GM21825 (cell line): Measurements from ENCODE around the gene TACSTD2.
"Not testable (repeated sequence)": the region's sequence is repeated elsewhere in the genome, so short reads cannot be mapped to it uniquely, and the experiment has no call there.

Experiments used
- ATAC-seq: cut with Tn5 transposase; IDR thresholded peaks from one replicate; pipeline ENCODE4 v1.9.1; 2021; ENCODE audit warnings: mild to moderate bottlenecking, moderate library complexity; ENCODE audit not compliant: unreplicated experiment

TACSTD2 gene

GRCh38 chr1:58588396-58588795 is 11.3 kb upstream of the TACSTD2 start:
- no peak for ATAC-seq

- no peak for ATAC-seq
Observed at GRCh38 chr1:58587667-58588066, 10.6 kb upstream of the TACSTD2 start.

- ATAC-seq, result no peak
Observed at GRCh38 chr1:58586271-58586670, 9.2 kb upstream of the TACSTD2 start.

GRCh38 chr1:58585581-58586151 is 8.6 kb upstream of the TACSTD2 start:
- no peak for ATAC-seq

- ATAC-seq, result no peak
Observed at GRCh38 chr1:58585166-58585565, 8.1 kb upstream of the TACSTD2 start.

- ATAC-seq, result peak; percentile 65
Observed at GRCh38 chr1:58584082-58584895, 7.2 kb upstream of the TACSTD2 start.

- no peak for ATAC-seq
Observed at GRCh38 chr1:58583496-58583895, 6.4 kb upstream of the TACSTD2 start.

GRCh38 chr1:58582143-58582542 is 5.1 kb upstream of the TACSTD2 start:
- not testable (repeated sequence) for ATAC-seq

GRCh38 chr1:58581641-58582040 is 4.6 kb upstream of the TACSTD2 start:
- no peak for ATAC-seq

GRCh38 chr1:58580186-58580585 is 3.1 kb upstream of the TACSTD2 start:
- no peak for ATAC-seq

GRCh38 chr1:58577654-58578030 is 590 bp upstream of the TACSTD2 start:
- ATAC-seq, result no peak

GRCh38 chr1:58576325-58576726 is 726 bp downstream of the TACSTD2 start:
- ATAC-seq, result no peak

- no peak for ATAC-seq
Observed at GRCh38 chr1:58575551-58576324, 1.3 kb downstream of the TACSTD2 start.

- ATAC-seq, result no peak
Observed at GRCh38 chr1:58574816-58575215, 2.2 kb downstream of the TACSTD2 start.

- peak; percentile 96 for ATAC-seq
Observed at GRCh38 chr1:58573705-58574591, 3.1 kb downstream of the TACSTD2 start.

- no peak for ATAC-seq
Observed at GRCh38 chr1:58573138-58573537, 3.9 kb downstream of the TACSTD2 start.

- ATAC-seq, result no peak
Observed at GRCh38 chr1:58572690-58573089, 4.4 kb downstream of the TACSTD2 start.

GRCh38 chr1:58571616-58572015 is 5.4 kb downstream of the TACSTD2 start:
- ATAC-seq, result no peak

GRCh38 chr1:58570817-58571216 is 6.2 kb downstream of the TACSTD2 start:
- ATAC-seq, result no peak

GRCh38 chr1:58570094-58570493 is 7.0 kb downstream of the TACSTD2 start:
- no peak for ATAC-seq

GRCh38 chr1:58568911-58569310 is 8.1 kb downstream of the TACSTD2 start:
- no peak for ATAC-seq
